Medulla oblongata (tissue), 1 donor: ENCODE results near the gene ULK3.
A peak's percentile ranks its signal among the peaks of the same experiment; 100 is the strongest.

Experiments
- DNase-seq: peaks from one replicate; pipeline ENCODE4 v3.0.0-alpha.2; 2015; ENCODE audit errors: extremely low spot score

Gene ULK3

DNA sequence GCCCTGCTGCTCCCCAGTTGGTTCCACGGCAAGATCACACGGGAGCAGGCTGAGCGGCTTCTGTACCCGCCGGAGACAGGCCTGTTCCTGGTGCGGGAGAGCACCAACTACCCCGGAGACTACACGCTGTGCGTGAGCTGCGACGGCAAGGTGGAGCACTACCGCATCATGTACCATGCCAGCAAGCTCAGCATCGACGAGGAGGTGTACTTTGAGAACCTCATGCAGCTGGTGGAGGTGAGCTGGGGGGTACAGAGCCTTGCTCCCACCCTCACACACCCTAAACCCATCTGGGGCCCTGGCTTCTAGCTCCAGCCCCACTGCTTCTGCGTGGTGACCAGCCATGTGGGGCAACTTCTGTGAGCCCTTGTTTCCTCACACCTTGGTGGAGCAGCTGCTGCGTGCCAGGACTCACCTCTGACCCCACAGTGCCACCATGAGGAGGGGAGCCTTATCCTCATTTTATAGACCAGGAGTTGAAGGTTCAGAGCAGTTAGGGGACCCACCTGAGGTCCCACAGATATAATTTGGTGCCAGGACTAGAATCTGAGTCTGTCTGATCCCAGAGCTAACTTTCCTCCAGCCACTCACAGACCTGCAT is 43.6 kb downstream of the ULK3 start:
- DNase-seq = no peak

GRCh38 chr15:74798388-74799254 is 44.3 kb downstream of the ULK3 start:
- DNase-seq = no peak

GRCh38 chr15:74795966-74796625 is 46.9 kb downstream of the ULK3 start:
- no peak for DNase-seq

GRCh38 chr15:74794970-74795349 is 48.0 kb downstream of the ULK3 start:
- DNase-seq = no peak

DNA sequence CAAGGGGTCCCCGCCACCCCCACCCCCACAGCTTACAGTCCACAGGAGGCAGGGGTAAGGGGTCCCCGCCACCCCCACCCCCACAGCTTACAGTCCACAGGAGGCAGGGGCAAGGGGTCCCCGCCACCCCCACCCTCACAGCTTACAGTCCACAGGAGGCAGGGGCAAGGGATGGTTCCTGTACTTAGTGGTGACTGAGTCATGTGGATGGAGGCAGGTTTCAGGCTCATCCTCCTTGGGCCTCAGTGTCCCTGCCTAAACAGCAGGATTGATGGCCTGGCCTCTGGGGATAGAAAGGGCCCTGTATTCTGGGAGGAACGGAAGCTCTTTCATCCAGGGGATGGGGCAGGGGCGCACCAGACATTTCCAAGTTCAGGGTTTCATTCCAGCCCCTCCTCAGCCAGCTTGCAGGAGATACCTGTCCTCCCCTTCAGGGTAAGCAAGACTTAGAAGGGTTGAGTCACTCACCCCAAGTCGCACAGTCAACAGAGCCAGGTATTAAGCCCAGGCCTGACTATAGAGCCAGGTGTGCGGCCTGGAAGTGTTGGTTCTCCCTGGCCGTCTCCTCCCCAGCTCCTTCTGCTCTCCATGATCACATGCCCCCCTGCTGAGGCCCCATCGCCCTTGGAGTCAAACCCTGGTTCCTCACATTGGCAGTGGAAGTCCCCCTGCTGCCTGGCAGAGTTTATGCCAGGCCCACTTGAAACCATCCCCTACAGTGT is 48.5 kb downstream of the ULK3 start:
- DNase-seq = no peak

DNA sequence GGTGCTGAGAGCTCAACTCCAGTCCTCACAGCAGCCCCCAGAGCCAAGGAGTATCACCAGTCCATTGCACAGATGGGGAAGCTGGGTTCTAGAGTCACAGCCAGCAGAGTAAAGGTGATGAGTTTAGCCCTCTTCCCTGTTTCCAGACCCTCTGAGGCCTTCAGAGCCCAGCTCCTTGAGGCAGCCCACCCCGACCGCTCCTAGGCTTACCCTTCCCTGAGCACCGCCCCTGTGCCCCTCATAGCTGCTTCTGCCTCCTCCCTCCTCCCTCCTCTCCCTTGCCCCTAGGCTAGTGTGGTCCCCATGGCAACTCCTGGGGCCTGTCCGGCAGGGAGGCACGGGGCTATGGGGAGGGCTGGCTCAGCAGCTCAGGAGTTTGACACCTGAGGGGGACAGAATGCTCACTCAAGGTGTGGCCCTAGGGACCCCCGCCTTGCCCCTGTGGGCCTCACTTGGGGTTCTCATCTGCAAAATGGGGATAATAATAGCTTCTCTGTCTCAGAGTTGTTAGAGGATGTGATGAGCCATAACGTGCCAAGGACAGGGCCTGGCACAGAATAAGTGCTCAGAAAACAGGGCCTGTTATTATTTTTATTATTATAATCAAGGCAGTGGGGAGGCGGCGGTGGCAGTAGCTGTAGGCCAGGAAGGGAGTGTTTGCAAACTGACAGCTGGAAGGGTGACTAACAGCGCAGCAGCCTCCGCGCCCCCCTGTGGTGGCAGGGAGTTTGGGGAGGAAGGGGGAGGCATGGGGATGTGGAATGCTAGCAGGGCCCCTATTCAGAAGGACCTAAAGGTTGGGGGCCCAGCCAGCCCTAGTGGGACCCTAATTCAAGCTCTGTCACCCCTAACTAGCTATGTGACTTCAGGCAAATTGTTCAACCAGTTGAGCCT is 49.6 kb downstream of the ULK3 start:
- DNase-seq = no peak

GRCh38 chr15:74792227-74793016 is 50.5 kb downstream of the ULK3 start:
- no peak for DNase-seq

DNA sequence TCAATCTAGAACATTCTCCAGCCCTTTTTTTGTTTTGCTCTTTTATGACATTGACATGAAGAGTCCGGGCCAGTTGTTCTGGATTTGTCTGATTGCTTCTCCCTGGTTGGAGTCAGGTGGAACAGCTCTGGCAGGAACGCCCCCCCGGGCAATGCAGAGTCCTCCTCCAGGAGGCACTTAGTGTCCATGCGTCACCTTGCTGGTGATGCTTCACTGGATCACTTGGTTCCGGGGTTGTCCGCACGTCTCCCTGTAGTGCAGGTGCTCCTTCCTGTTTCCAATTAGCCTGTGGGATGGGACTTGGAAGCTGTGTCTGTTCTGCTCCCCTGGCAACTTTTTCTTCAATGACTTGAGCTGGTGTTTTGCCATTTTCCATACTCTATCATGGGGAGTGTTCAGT is 51.3 kb downstream of the ULK3 start:
- DNase-seq = no peak

DNA sequence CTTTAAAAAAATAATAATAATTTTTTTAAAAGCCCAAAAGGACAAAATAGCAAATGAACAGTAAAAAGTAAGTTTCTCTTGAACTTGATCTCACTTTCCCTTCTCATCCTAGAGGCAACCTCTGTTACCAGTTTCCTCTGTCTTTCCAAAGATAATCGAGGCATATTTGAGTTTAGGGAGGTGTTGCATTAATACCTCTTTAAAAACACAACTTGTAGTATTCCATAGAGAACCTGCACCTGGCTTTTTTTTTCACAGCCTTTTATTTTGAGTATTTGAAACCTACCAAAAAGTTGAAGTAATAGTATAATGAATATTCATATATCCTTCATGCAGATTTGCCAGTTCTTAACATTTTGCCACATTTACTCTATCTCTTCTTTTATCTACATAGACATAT is 51.9 kb downstream of the ULK3 start:
- no peak for DNase-seq

DNA sequence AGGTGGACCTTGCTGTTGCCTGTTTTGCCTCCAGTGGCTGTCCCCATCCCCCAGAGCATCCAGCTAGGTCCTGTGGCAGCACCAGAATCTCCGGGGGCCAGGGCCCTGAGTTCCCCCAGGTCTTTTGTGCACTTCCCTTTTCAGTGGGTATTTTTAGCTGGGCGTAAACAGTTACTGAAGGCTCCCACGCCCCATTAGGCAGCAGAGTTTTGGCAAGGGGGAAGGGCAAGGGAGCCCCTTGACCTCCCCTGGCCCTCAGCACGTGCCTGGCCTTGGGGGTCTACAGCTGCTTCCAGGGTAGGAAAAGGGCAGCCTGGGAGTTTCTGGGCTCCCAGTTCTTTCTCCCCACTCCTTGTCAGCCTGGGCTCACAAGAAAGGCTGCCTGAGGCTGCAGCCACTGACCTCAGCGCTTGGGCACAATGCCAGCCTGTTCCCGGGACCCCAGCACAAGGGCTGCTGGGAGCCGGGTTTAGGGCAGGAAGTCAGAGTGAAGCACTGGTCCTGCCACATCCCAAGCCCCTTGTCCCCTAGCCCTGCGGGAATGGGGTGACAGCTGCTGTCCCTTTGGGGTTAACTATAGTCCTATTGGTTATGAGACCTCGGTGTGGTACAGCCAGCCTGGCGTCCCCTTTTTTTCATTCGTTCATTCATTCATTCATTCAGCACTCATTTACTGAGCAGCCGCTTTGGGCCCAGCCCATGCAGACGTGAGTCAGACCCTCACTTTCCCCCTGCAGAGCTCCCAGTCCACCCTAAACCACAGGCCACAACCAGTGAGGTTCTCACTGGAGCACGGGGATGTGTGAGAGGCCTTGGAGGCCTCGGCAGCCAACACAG is 52.7 kb downstream of the ULK3 start:
- DNase-seq = peak; percentile 88

GRCh38 chr15:74789741-74790079 is 53.2 kb downstream of the ULK3 start:
- no peak for DNase-seq

GRCh38 chr15:74789171-74789631 is 53.8 kb downstream of the ULK3 start:
- DNase-seq = no peak

GRCh38 chr15:74788683-74789151 is 54.2 kb downstream of the ULK3 start:
- no peak for DNase-seq

GRCh38 chr15:74788042-74788682 is 54.8 kb downstream of the ULK3 start:
- no peak for DNase-seq

- DNase-seq = peak; percentile 89
Observed at GRCh38 chr15:74787251-74788041, 55.5 kb downstream of the ULK3 start.

DNA sequence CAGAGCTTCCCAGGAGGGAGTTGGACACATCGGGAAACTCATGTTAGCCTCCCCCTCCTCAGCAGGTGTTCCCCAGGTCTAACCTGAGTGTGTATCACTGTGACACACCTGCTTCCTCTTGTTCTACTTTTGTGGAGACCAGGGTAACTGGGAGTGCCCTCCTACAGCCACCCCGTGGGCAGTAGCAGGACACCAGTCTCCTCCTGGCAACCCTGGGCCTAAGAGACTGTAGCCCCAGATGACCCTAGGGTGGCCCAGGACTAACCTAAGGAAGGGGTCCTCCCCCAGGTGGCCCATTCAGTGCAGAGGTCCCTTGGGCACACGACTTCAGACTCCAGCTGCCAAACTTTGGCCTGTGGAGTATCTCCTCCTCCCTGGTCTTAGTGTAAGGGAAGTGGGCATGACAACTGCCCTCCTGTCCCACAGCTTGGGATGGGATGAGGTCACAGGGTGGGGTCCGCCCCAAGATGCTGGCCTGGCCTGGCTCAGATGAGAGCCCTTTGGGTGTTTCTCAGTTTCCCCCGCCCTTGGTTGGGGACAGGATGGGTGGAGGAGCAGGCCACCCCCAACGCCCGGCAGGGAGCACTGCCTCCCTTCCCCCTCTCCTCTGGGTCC is 56.3 kb downstream of the ULK3 start:
- DNase-seq = no peak
